HG03439 (cell line): ENCODE measurements around the gene GALR2.

ENCODE experiments used
- ATAC-seq: cut with Tn5 transposase; IDR thresholded peaks from one replicate; pipeline ENCODE4 v1.9.1; 2021; ENCODE audit warnings: mild to moderate bottlenecking, moderate library complexity; ENCODE audit not compliant: unreplicated experiment

Gene GALR2

GRCh38 chr17:76092526-76093413 is 18.2 kb downstream of the GALR2 start:
- no peak for ATAC-seq

- ATAC-seq = no peak
Measured at GRCh38 chr17:76094046-76094445, 19.5 kb downstream of the GALR2 start.

GRCh38 chr17:76095943-76096342 is 21.4 kb downstream of the GALR2 start:
- ATAC-seq = no peak

- ATAC-seq = no peak
Measured at GRCh38 chr17:76097716-76098295, 23.2 kb downstream of the GALR2 start.

GRCh38 chr17:76102944-76103273 is 28.3 kb downstream of the GALR2 start:
- no peak for ATAC-seq

GRCh38 chr17:76103274-76104139 is 28.9 kb downstream of the GALR2 start, which contains the start of gene EXOC7:
Gene EXOC7 (minus strand): TSS chr17:76103787. CDS start chr17:76103692, 95 bp downstream.
- ATAC-seq = peak; percentile 81

GRCh38 chr17:76104140-76104895 is 29.7 kb downstream of the GALR2 start:
- ATAC-seq = no peak

- ATAC-seq = no peak
Measured at GRCh38 chr17:76104896-76105231, 30.3 kb downstream of the GALR2 start.

- ATAC-seq = no peak
Measured at GRCh38 chr17:76106703-76107102, 32.1 kb downstream of the GALR2 start.

GRCh38 chr17:76107509-76107908 is 32.9 kb downstream of the GALR2 start:
- ATAC-seq = no peak

GRCh38 chr17:76111956-76112355 is 37.4 kb downstream of the GALR2 start:
- no peak for ATAC-seq

- no peak for ATAC-seq
Measured at GRCh38 chr17:76115138-76115754, 40.7 kb downstream of the GALR2 start.

- ATAC-seq = no peak
Measured at GRCh38 chr17:76119409-76120371, 45.1 kb downstream of the GALR2 start.

- ATAC-seq = no peak
Measured at GRCh38 chr17:76120658-76121008, 46.1 kb downstream of the GALR2 start.

- ATAC-seq = no peak
Measured at GRCh38 chr17:76121932-76122430, 47.4 kb downstream of the GALR2 start.

GRCh38 chr17:76122431-76123190 is 48.0 kb downstream of the GALR2 start:
- ATAC-seq = no peak

- no peak for ATAC-seq
Measured at GRCh38 chr17:76123191-76123499, 48.6 kb downstream of the GALR2 start.

GRCh38 chr17:76123749-76124581 is 49.4 kb downstream of the GALR2 start:
- ATAC-seq = no peak
